PC-3 (cell line): ENCODE measurements around the gene INPP5D.

Source experiments
- EZH2phosphoT487 ChIP-seq: fragments of 300-600 bp; sonication (generic); IDR thresholded peaks from 2 replicates; pipeline ENCODE4 v1.6.1; 2018; ENCODE audit warnings: mild to moderate bottlenecking, antibody characterized with exemption, low read length, borderline replicate concordance
- TF ChIP-seq, protein P1 (sequence below): fragments of 300-600 bp; sonication (generic); conservative IDR thresholded peaks from 2 replicates; pipeline ENCODE4 v1.5.1; 2017; ENCODE audit warnings: antibody characterized with exemption, low read depth, mild to moderate bottlenecking, low read length

GRCh38 chr2:233011702-233012131 lies 48.4 kb upstream of the INPP5D start:
- TF ChIP-seq, protein P1, sequence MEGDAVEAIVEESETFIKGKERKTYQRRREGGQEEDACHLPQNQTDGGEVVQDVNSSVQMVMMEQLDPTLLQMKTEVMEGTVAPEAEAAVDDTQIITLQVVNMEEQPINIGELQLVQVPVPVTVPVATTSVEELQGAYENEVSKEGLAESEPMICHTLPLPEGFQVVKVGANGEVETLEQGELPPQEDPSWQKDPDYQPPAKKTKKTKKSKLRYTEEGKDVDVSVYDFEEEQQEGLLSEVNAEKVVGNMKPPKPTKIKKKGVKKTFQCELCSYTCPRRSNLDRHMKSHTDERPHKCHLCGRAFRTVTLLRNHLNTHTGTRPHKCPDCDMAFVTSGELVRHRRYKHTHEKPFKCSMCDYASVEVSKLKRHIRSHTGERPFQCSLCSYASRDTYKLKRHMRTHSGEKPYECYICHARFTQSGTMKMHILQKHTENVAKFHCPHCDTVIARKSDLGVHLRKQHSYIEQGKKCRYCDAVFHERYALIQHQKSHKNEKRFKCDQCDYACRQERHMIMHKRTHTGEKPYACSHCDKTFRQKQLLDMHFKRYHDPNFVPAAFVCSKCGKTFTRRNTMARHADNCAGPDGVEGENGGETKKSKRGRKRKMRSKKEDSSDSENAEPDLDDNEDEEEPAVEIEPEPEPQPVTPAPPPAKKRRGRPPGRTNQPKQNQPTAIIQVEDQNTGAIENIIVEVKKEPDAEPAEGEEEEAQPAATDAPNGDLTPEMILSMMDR: no peak
- no peak for TF ChIP-seq EZH2phosphoT487
